GM23338 (cell line): ENCODE data around the gene MLANA. TPM values are rescaled to one million over a fixed set of nuclear protein-coding genes. Genes with fewer than 3 reads are reported as not detected.

Experiments used
- ATAC-seq: fragments of 200-7000 bp; cut with Tn5 transposase; 3 replicates; pipeline ENCODE4 v1.9.1; 2020
- DNase-seq: peaks from one replicate; pipeline ENCODE4 v3.0.0-alpha.2; 2015; ENCODE audit warnings: low spot score
- H2AFZ ChIP-seq: fragments of 200-600 bp; sonication (generic); 2 replicates; pipeline ENCODE4 v1.8.0; 2016; ENCODE audit warnings: antibody characterized with exemption, mild to moderate bottlenecking, moderate library complexity
- H3F3A ChIP-seq: fragments of 200-600 bp; sonication (generic); replicated peaks from 2 replicates; pipeline ENCODE4 v1.8.0; 2017; ENCODE audit warnings: antibody characterized with exemption, mixed run types, low read depth
- H3K27ac ChIP-seq: fragments of 200-600 bp; sonication (generic); 2 replicates; pipeline ENCODE4 v1.6.1; 2016; ENCODE audit warnings: low read depth
- H3K27me3 ChIP-seq: fragments of 200-600 bp; sonication (generic); 2 replicates; pipeline ENCODE4 v1.8.0; 2016; ENCODE audit warnings: mild to moderate bottlenecking, mixed run types, moderate library complexity; ENCODE audit not compliant: insufficient read depth
- H3K36me3 ChIP-seq: fragments of 200-600 bp; sonication (generic); 2 replicates; pipeline ENCODE4 v1.8.0; 2016; ENCODE audit warnings: mild to moderate bottlenecking; ENCODE audit not compliant: insufficient read depth
- H3K4me1 ChIP-seq: fragments of 200-600 bp; sonication (generic); 2 replicates; pipeline ENCODE4 v1.8.0; 2016; ENCODE audit warnings: mild to moderate bottlenecking, moderate library complexity; ENCODE audit not compliant: insufficient read depth
- H3K4me2 ChIP-seq: fragments of 200-600 bp; sonication (generic); 2 replicates; pipeline ENCODE4 v1.7.1; 2017; ENCODE audit warnings: mixed run types
- H3K4me3 ChIP-seq: fragments of 200-600 bp; sonication (generic); 2 replicates; pipeline ENCODE4 v1.6.1; 2016; ENCODE audit warnings: mixed run types
- H3K79me2 ChIP-seq: fragments of 200-600 bp; sonication (generic); replicated peaks from 2 replicates; pipeline ENCODE4 v1.8.0; 2017; ENCODE audit warnings: mild to moderate bottlenecking; ENCODE audit not compliant: insufficient read depth
- H3K9me2 ChIP-seq: fragments of 200-600 bp; sonication (generic); 2 replicates; pipeline ENCODE4 v1.8.0; 2017; ENCODE audit not compliant: insufficient read depth
- H4K20me1 ChIP-seq: fragments of 200-600 bp; sonication (generic); replicated peaks from 2 replicates; pipeline ENCODE4 v1.8.0; 2017; ENCODE audit warnings: mild to moderate bottlenecking; ENCODE audit not compliant: insufficient read depth
- H3K27ac Mint-ChIP-seq: 2 replicates; pipeline ENCODE4 v1.8.0; 2020; ENCODE audit warnings: inconsistent platforms, mild to moderate bottlenecking, moderate library complexity, mixed read lengths
- H3K27me3 Mint-ChIP-seq: 3 replicates; pipeline ENCODE4 v1.8.0; 2022; ENCODE audit warnings: low read depth, mild to moderate bottlenecking, moderate library complexity, mixed read lengths, inconsistent platforms; ENCODE audit not compliant: insufficient read depth, poor library complexity
- H3K36me3 Mint-ChIP-seq: 3 replicates; pipeline ENCODE4 v1.8.0; 2021; ENCODE audit warnings: low read depth, mild to moderate bottlenecking, inconsistent platforms, moderate library complexity, mixed read lengths
- H3K4me1 Mint-ChIP-seq: 3 replicates; pipeline ENCODE4 v1.8.0; 2020; ENCODE audit warnings: mild to moderate bottlenecking, inconsistent platforms, mixed read lengths
- H3K4me3 Mint-ChIP-seq: 3 replicates; pipeline ENCODE4 v1.8.0; 2021; ENCODE audit warnings: moderate library complexity, mild to moderate bottlenecking, inconsistent platforms, mixed read lengths
- H3K9me3 Mint-ChIP-seq: 3 replicates; pipeline ENCODE4 v1.8.0; 2020; ENCODE audit warnings: moderate library complexity, mild to moderate bottlenecking, inconsistent platforms, mixed read lengths
- CTCF ChIP-seq, 2 experiments: fragments of 200-600 bp in 1 of 2; sonication (generic) in 1 of 2; conservative IDR thresholded peaks; 2 replicates each; pipeline versions ENCODE4 v1.5.1 to v1.6.1; 2016 to 2017; ENCODE audit warnings: antibody characterized with exemption in 2 of 2, low read depth in 2 of 2, mild to moderate bottlenecking in 2 of 2, moderate library complexity in 1 of 2
- EZH2phosphoT487 ChIP-seq: fragments of 200-600 bp; sonication (generic); IDR thresholded peaks from one replicate; pipeline ENCODE4 v1.8.1; 2018; ENCODE audit warnings: antibody characterized with exemption; ENCODE audit not compliant: unreplicated experiment
- JUNB ChIP-seq: IDR thresholded peaks from one replicate; pipeline ENCODE4 v1.6.1; 2016; ENCODE audit warnings: antibody characterized with exemption; ENCODE audit not compliant: unreplicated experiment
- REST ChIP-seq: IDR thresholded peaks from one replicate; pipeline ENCODE4 v1.6.1; 2018; ENCODE audit warnings: antibody characterized with exemption; ENCODE audit not compliant: unreplicated experiment
- STAT1 ChIP-seq: IDR thresholded peaks from one replicate; pipeline ENCODE4 v1.6.1; 2016; ENCODE audit warnings: antibody characterized with exemption; ENCODE audit not compliant: unreplicated experiment
- ZNF114 ChIP-seq: fragments of 250-450 bp; sonication (Bioruptor Pico); IDR thresholded peaks from 2 replicates; pipeline ENCODE4 v1.5.0; 2020; ENCODE audit warnings: mild to moderate bottlenecking, moderate library complexity
- ZNF331 ChIP-seq: fragments of 250-450 bp; sonication (Bioruptor Pico); IDR thresholded peaks from 2 replicates; pipeline ENCODE4 v1.5.0; 2020; ENCODE audit warnings: low read depth, mild to moderate bottlenecking, moderate library complexity
- polyA plus RNA-seq: library from polyadenylated mRNA; unstranded; fragments of >200 nt; fragmentation: Nextera tagmentation; extraction: Ambion mirVana; gene quantifications from 2 replicates; pipeline ENCODE4 v1.2.1, GENCODE V29; 2016
- total RNA-seq: library from RNA; depleted of rRNA; stranded (reverse); fragments of >200 nt; shearing (Covaris generic); gene quantifications from 2 replicates; pipeline ENCODE4 v1.2.3, GENCODE V29; 2014
- TF ChIP-seq, protein P1 (sequence below): fragments of 250-450 bp; sonication (Bioruptor Pico); IDR thresholded peaks from 2 replicates; pipeline ENCODE4 v1.5.0; 2020; ENCODE audit warnings: mild to moderate bottlenecking, moderate library complexity

Gene MLANA
- total and polyA plus RNA-seq, 2 experiments from 2014 or later = not detected

- Mint-ChIP-seq H3K27ac (no peak overlapping the region), H3K4me3 (no peak overlapping the region), H3K9me3 (no peaks in the 10 kb centered on the region), H3K27me3 (peaks cover 4% of the 10 kb centered on the region), H3K36me3 (no peaks in the 10 kb centered on the region), H3K4me1 (peaks cover 6% of the 10 kb centered on the region)
- no peaks in the 10 kb centered on the region for H3K4me1 ChIP-seq
- no peak overlapping the region for H2AFZ ChIP-seq
- no peak overlapping the region for H3K4me3 ChIP-seq
- H3F3A ChIP-seq = no peaks in the 10 kb centered on the region
- TF ChIP-seq JUNB (no peak), STAT1 (no peak), CTCF (conservative IDR thresholded peaks at IDR 0.05; ENCODE audit: low read depth in 2 of 2) (no peak), ZNF331 (no peak)
- no peak overlapping the region for H3K4me2 ChIP-seq
- DNase-seq = no peak
- H3K79me2 ChIP-seq = no peaks in the 10 kb centered on the region
- no peaks in the 10 kb centered on the region for H4K20me1 ChIP-seq
- H3K36me3 ChIP-seq = no peaks in the 10 kb centered on the region
- H3K27me3 ChIP-seq = no peaks in the 10 kb centered on the region
- H3K27ac ChIP-seq = no peak overlapping the region
- H3K9me2 ChIP-seq = no peaks in the 10 kb centered on the region
- ATAC-seq = no peak
Measured at GRCh38 chr9:5874048-5874447, 16.6 kb upstream of the MLANA start.

DNA sequence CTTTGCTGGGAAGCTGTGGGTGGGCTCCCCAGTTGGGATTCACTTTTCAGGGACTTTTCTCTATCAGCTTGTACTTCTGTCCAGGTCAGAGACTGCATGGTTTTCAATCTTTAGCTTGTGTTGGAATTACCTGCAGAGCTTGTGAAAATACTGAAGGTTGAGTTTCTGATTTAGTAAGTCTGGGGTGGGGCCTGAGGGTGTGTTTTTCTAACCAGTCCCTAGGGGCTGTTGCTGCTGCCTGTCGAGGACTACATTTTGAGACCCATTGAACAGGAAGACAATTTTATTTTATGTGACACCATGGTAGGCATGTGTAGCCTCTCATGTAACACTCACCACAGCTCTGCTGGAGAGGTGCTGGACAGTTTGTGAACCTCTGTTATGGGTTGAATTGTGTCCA lies 14.7 kb upstream of the MLANA start:
- no peak overlapping the region for H2AFZ ChIP-seq
- H3K4me3 ChIP-seq = no peak overlapping the region
- H3F3A ChIP-seq = no peaks in the 10 kb centered on the region
- H3K79me2 ChIP-seq = no peaks in the 10 kb centered on the region
- Mint-ChIP-seq H3K27ac (no peak overlapping the region), H3K4me1 (peaks cover 6% of the 10 kb centered on the region), H3K36me3 (no peaks in the 10 kb centered on the region), H3K9me3 (no peaks in the 10 kb centered on the region), H3K4me3 (no peak overlapping the region), H3K27me3 (peaks cover 3% of the 10 kb centered on the region)
- H3K9me2 ChIP-seq = no peaks in the 10 kb centered on the region
- no peaks in the 10 kb centered on the region for H3K36me3 ChIP-seq
- ATAC-seq (no peak), DNase-seq (no peak)
- H3K27me3 ChIP-seq = no peaks in the 10 kb centered on the region
- no peak overlapping the region for H3K27ac ChIP-seq
- no peaks in the 10 kb centered on the region for H4K20me1 ChIP-seq
- H3K4me2 ChIP-seq = no peak overlapping the region
- no peaks in the 10 kb centered on the region for H3K4me1 ChIP-seq
- TF ChIP-seq, protein P1, sequence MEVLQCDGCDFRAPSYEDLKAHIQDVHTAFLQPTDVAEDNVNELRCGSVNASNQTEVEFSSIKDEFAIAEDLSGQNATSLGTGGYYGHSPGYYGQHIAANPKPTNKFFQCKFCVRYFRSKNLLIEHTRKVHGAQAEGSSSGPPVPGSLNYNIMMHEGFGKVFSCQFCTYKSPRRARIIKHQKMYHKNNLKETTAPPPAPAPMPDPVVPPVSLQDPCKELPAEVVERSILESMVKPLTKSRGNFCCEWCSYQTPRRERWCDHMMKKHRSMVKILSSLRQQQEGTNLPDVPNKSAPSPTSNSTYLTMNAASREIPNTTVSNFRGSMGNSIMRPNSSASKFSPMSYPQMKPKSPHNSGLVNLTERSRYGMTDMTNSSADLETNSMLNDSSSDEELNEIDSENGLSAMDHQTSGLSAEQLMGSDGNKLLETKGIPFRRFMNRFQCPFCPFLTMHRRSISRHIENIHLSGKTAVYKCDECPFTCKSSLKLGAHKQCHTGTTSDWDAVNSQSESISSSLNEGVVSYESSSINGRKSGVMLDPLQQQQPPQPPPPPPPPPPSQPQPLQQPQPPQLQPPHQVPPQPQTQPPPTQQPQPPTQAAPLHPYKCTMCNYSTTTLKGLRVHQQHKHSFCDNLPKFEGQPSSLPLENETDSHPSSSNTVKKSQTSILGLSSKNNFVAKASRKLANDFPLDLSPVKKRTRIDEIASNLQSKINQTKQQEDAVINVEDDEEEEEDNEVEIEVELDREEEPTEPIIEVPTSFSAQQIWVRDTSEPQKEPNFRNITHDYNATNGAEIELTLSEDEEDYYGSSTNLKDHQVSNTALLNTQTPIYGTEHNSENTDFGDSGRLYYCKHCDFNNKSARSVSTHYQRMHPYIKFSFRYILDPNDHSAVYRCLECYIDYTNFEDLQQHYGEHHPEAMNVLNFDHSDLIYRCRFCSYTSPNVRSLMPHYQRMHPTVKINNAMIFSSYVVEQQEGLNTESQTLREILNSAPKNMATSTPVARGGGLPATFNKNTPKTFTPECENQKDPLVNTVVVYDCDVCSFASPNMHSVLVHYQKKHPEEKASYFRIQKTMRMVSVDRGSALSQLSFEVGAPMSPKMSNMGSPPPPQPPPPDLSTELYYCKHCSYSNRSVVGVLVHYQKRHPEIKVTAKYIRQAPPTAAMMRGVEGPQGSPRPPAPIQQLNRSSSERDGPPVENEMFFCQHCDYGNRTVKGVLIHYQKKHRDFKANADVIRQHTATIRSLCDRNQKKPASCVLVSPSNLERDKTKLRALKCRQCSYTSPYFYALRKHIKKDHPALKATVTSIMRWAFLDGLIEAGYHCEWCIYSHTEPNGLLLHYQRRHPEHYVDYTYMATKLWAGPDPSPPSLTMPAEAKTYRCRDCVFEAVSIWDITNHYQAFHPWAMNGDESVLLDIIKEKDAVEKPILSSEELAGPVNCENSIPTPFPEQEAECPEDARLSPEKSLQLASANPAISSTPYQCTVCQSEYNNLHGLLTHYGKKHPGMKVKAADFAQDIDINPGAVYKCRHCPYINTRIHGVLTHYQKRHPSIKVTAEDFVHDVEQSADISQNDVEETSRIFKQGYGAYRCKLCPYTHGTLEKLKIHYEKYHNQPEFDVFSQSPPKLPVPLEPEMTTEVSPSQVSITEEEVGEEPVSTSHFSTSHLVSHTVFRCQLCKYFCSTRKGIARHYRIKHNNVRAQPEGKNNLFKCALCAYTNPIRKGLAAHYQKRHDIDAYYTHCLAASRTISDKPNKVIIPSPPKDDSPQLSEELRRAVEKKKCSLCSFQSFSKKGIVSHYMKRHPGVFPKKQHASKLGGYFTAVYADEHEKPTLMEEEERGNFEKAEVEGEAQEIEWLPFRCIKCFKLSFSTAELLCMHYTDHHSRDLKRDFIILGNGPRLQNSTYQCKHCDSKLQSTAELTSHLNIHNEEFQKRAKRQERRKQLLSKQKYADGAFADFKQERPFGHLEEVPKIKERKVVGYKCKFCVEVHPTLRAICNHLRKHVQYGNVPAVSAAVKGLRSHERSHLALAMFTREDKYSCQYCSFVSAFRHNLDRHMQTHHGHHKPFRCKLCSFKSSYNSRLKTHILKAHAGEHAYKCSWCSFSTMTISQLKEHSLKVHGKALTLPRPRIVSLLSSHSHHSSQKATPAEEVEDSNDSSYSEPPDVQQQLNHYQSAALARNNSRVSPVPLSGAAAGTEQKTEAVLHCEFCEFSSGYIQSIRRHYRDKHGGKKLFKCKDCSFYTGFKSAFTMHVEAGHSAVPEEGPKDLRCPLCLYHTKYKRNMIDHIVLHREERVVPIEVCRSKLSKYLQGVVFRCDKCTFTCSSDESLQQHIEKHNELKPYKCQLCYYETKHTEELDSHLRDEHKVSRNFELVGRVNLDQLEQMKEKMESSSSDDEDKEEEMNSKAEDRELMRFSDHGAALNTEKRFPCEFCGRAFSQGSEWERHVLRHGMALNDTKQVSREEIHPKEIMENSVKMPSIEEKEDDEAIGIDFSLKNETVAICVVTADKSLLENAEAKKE (CRISPR knock-in tag) = no peak
- no peak for TF ChIP-seq EZH2phosphoT487
- TF ChIP-seq REST = no peak
- TF ChIP-seq STAT1 = no peak
- no peak for TF ChIP-seq CTCF (conservative IDR thresholded peaks at IDR 0.05; ENCODE audit: low read depth in 2 of 2)
- no peak for TF ChIP-seq ZNF114 (CRISPR knock-in tag)
